ENCODE results near the gene ZNF205.
"Not testable (repeated sequence)": the region's sequence is repeated elsewhere in the genome, so short reads cannot be mapped to it uniquely, and the experiment has no call there.

ZNF205 gene

GRCh38 chr16:3150346-3151218 lies 38.2 kb downstream of the ZNF205 start:
- DNase-seq: peak; percentile 98 to 100

- DNase-seq: no peak
Observed at GRCh38 chr16:3152027-3152276, 39.6 kb downstream of the ZNF205 start.

GRCh38 chr16:3152277-3152990 lies 40.0 kb downstream of the ZNF205 start:
- peak; percentile 88 to 91 for DNase-seq

- no peak for DNase-seq
Observed at GRCh38 chr16:3152991-3153368, 40.6 kb downstream of the ZNF205 start.

- DNase-seq: no peak
Observed at GRCh38 chr16:3155181-3155580, 42.8 kb downstream of the ZNF205 start.

- DNase-seq: no peak
Observed at GRCh38 chr16:3155972-3156371, 43.6 kb downstream of the ZNF205 start.

GRCh38 chr16:3157229-3158025 lies 45.0 kb downstream of the ZNF205 start:
- DNase-seq: peak; percentile 82 to 84

- DNase-seq: no peak
Observed at GRCh38 chr16:3158026-3158509, 45.7 kb downstream of the ZNF205 start.

GRCh38 chr16:3158510-3159314 lies 46.3 kb downstream of the ZNF205 start:
- peak; percentile 69 to 79 for DNase-seq

GRCh38 chr16:3161235-3162018 lies 49.0 kb downstream of the ZNF205 start:
- no peak for DNase-seq

GRCh38 chr16:3164121-3164991 lies 52.0 kb downstream of the ZNF205 start:
- no peak for DNase-seq

GRCh38 chr16:3165111-3165822 lies 52.9 kb downstream of the ZNF205 start:
- no peak for DNase-seq

- DNase-seq: no peak
Observed at GRCh38 chr16:3166505-3166886, 54.1 kb downstream of the ZNF205 start.

- DNase-seq: not testable (repeated sequence)
Observed at GRCh38 chr16:3168729-3169128, 56.3 kb downstream of the ZNF205 start.
